WTC11 (cell line): ENCODE data around the gene KCNMB4.

ENCODE experiments used
- ATF1 ChIP-seq: sonication (generic); formaldehyde crosslinking; IDR thresholded peaks from 2 replicates; pipeline ENCODE4 v1.8.1; 2023; ENCODE audit warnings: mild to moderate bottlenecking, moderate library complexity, missing genetic modification reagents
- ATF2 ChIP-seq: sonication (generic); formaldehyde crosslinking; IDR thresholded peaks from 2 replicates; pipeline ENCODE4 v1.8.1; 2022; ENCODE audit warnings: low read depth, missing genetic modification reagents, borderline replicate concordance
- ATF3 ChIP-seq: sonication (generic); formaldehyde crosslinking; conservative IDR thresholded peaks from 2 replicates; pipeline ENCODE4 v1.8.1; 2022; ENCODE audit warnings: mild to moderate bottlenecking, missing genetic modification reagents
- CTCF ChIP-seq: fragments of 200-600 bp; IDR thresholded peaks from 2 replicates; pipeline ENCODE4 v1.8.0; 2022; ENCODE audit warnings: antibody characterized with exemption
- ESRRA ChIP-seq: sonication (generic); formaldehyde crosslinking; IDR thresholded peaks from 2 replicates; pipeline ENCODE4 v1.8.1; 2022; ENCODE audit warnings: mild to moderate bottlenecking, missing genetic modification reagents, borderline replicate concordance
- IRF1 ChIP-seq: sonication (generic); formaldehyde crosslinking; IDR thresholded peaks from 2 replicates; pipeline ENCODE4 v1.8.0; 2023; ENCODE audit warnings: missing genetic modification reagents
- JAZF1 ChIP-seq: fragments of 250-450 bp; sonication (Bioruptor Pico); IDR thresholded peaks from 2 replicates; pipeline ENCODE4 v1.9.0; 2021; ENCODE audit warnings: moderate library complexity, mild to moderate bottlenecking, inconsistent platforms
- JUN ChIP-seq: sonication (generic); formaldehyde crosslinking; IDR thresholded peaks from 2 replicates; pipeline ENCODE4 v1.8.0; 2023; ENCODE audit warnings: mild to moderate bottlenecking, missing genetic modification reagents
- MAX ChIP-seq: sonication (generic); formaldehyde crosslinking; IDR thresholded peaks from 2 replicates; pipeline ENCODE4 v1.8.0; 2022; ENCODE audit warnings: mild to moderate bottlenecking, missing genetic modification reagents
- MLX ChIP-seq: sonication (generic); formaldehyde crosslinking; IDR thresholded peaks from 2 replicates; pipeline ENCODE4 v1.8.1; 2023; ENCODE audit warnings: mild to moderate bottlenecking, missing genetic modification reagents, moderate library complexity
- PRRX2 ChIP-seq: fragments of 250-450 bp; sonication (Bioruptor Pico); IDR thresholded peaks from 2 replicates; pipeline ENCODE4 v1.8.0; 2021; ENCODE audit warnings: mild to moderate bottlenecking
- RELA ChIP-seq: sonication (generic); formaldehyde crosslinking; IDR thresholded peaks from 2 replicates; pipeline ENCODE4 v1.8.1; 2022; ENCODE audit warnings: missing genetic modification reagents, mild to moderate bottlenecking, borderline replicate concordance
- TCF7 ChIP-seq: sonication (generic); formaldehyde crosslinking; IDR thresholded peaks from 2 replicates; pipeline ENCODE4 v1.8.0; 2022; ENCODE audit warnings: mild to moderate bottlenecking, low read depth, missing genetic modification reagents, moderate library complexity
- ZNF138 ChIP-seq: sonication (generic); formaldehyde crosslinking; conservative IDR thresholded peaks from 2 replicates; pipeline ENCODE4 v1.8.1; 2022; ENCODE audit warnings: mild to moderate bottlenecking, moderate library complexity, missing genetic modification reagents

- no peak for TF ChIP-seq IRF1 (CRISPR knock-in tag)
- no peak for TF ChIP-seq CTCF
- no peak for TF ChIP-seq ATF3 (CRISPR knock-in tag)
- TF ChIP-seq ATF2 (CRISPR knock-in tag): no peak
- TF ChIP-seq JUN (CRISPR knock-in tag): no peak
- no peak for TF ChIP-seq JAZF1 (CRISPR knock-in tag)
- TF ChIP-seq MLX (CRISPR knock-in tag): no peak
- TF ChIP-seq TCF7 (CRISPR knock-in tag): no peak
- no peak for TF ChIP-seq ESRRA (CRISPR knock-in tag)
- TF ChIP-seq MAX: no peak
- TF ChIP-seq PRRX2 (CRISPR knock-in tag): no peak
- TF ChIP-seq ATF1 (CRISPR knock-in tag): no peak
- TF ChIP-seq RELA: no peak
- no peak for TF ChIP-seq ZNF138 (CRISPR knock-in tag)
Observed at GRCh38 chr12:70408004-70408790, 42.1 kb downstream of the KCNMB4 start.
